ENCODE results near the gene TAX1BP1.
A peak's percentile ranks its signal among the peaks of the same experiment; 100 is the strongest.

Gene TAX1BP1

DNA sequence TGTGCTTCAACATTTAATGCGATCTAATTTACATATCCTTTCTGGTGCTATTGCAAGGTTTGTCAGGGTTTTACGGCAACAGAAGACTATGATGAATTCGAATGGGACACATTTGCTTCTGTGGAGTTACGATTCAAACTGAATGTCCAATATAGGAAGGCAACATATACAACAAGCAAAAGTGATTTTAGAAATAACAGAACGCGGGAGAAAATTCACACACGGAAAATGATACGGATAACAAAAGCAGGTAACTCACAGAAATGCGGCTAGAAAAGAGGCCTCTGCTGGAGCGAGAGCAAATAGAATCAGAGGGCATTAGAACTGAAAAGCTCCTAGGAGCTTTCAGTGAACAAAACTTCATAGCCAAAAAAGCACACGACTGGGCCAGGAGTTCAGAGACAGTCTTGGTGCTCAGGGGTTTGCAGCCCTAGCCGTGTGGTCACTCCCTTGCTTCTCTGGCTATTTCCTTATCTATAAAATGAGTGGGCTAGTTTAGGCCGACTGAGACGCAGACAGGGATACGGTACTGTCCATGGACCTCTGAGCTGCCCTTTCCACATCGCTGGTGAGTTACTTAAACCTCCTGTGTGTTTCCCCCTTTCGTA is 557 bp upstream of the TAX1BP1 start:
- DNase-seq: no peak

DNA sequence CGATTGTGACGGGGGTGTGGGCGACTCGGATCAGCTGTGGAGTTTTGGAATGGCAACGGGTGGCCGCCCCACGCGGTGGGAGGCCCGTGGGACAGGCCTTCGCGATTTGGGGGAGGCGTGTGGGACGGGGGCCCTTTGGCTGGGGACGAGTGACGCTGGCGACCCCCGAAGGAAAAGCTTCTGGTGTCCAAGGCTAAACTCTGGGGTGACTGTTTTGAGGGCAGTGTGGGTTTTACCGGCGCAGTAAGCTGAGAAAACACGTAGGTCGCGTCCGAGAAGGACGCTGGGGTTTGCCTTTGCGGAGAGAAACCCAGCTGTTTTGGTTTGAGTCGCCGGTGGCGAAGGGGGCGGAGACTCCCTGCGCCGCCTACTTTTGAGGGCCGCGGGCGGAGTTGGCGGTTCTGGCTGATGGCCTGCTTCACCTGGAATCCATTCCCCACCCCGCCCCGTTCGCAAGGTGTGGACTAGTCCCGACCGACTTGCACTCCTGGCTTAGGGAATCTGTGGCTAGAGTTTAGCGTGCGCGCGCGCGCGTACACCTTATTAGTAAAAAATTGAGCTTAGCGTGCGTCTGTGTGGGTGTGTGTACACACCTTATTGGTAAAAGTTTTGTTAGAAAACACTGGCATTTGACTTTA is 606 bp downstream of the TAX1BP1 start:
- DNase-seq: peak; percentile 88

DNA sequence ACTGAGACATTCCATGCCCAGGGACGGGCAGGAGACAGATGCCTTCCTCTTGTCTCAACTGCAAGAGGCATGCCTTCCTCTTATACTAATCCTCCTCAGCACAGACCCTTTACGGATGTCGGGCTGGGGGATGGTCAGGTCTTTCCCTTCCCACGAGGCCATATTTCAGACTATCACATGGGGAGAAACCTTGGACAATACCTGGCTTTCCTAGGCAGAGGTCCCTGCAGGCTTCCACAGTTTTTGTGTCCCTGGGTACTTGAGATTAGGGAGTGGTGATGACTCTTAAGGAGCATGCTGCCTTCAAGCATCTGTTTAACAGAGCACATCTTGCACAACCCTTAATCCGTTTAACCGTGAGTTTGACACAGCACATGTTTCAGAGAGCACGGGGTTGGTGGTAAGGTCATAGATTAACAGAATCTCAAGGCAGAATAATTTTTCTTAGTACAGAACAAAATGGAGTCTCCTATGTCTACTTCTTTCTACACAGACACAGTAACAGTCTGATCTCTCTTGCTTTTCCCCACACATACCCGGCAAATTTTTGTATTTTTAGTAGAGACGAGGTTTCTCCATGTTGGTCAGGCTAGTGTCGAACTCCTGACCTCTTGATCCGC is 2.2 kb downstream of the TAX1BP1 start:
- DNase-seq: peak; percentile 27

DNA sequence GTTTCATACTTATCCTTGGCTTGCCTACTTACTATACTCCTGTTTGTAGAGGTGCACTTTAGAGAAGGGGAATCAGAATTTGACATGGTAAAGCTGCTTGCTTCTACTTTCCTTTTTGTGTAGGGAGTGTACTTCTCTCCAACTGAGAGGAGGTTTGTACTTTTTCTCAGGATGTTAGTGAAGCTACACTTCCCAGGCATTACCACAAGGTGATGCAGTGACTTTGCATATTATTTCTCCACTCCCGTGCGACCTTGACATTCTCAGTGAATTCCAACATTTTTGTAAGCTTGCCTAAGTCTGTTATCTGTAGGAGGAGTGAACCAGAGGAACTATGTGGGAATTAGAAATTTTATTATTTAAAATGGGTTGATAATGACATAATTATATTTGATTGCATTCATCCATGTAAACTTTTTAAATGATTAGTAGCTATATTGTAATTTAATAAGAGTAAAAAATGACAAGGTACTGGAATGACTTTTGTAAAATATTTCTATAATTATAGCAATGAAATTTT is 5.2 kb downstream of the TAX1BP1 start:
- DNase-seq: peak; percentile 78

DNA sequence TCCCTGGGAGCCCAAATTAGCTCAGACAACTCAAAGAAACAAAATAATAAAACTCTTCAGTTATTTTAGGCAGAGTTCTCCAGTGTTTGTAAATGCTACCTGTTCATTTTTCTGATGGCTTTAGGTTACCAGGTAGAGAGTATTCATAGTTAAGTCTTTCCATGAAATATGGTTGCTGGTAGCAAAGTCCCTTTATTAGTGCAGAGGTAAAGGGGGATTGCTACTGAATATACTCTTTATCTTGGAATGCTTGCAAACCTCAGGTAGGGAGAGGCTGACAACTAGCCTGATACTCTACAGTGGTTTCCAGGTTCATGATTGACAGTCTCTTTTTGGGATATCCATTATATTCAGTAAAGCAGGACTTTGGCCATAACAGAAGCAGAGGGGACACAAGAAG is 6.5 kb downstream of the TAX1BP1 start:
- no peak for DNase-seq

DNA sequence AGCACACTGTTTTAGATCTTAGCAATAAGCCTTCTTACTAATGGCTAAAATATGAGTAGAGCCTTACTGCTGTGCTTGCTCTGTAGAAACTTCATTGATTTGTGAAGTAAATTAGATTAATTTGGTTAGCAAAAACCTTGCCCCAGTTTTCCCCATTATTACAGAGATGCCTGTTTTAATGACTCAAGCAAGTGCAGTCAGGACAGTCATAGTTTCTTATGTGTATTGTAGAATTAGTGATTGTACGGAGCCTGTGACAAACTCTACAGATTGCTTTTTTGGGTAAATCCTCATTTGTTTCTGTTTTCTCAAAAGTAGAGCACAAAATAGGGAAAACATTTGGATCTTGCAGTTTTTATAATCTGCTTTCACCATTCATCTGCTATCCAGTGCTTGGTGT is 7.0 kb downstream of the TAX1BP1 start:
- DNase-seq: no peak

DNA sequence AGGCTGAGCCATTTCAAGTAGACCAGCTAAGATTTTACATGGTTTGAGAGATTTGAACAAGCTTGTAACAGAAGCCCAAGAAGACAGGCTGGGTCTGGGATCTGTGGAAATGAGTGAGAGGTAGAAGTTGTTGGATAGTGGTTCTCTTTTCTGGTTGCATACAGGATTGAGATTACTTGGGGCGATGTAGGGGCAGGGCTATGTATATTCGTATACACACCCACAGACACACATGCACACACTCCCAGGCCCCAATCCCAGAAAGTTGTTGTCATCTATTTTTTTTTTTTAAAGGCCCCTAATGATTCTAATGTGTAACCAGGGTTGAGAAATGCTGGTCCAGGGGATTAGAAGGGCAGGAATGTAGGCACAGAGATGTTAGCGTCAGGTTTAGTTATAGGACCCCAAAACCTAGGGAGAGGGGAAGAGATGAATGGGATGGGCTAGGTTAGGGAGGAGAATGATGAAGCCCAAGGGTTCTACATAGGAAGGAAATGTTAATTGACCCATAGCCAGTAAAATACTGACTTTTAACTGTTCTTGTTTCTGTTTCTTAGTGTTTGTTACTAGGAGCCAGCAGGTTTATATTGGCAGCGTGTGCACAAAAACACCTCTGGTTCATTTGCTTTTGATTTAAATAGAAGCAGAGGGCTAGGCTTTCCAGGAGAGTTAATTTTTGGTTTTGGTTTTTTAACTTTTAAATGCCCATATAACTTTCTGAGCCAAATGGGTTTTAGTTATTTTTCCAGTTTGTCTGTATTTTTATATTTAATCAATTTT is 7.8 kb downstream of the TAX1BP1 start:
- no peak for DNase-seq

DNA sequence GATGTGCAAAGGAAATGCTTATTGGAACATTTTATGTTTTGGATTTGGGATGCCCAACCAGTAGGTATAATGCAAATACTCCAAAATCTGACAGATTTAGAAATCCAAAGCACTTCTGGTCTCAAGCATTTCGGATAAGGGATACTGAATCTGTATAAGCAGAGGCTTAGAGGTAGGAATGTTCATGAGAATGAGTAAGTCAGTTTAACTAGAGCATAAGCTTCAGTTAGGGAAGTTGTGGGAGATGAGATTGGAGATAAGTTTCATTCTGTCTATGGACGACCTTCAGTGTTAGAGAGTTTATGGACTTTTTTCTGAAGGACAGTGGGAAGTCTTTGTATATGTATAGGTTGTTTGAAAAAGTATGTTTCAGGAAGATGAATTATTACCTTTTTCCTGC is 10.4 kb downstream of the TAX1BP1 start:
- peak; percentile 43 for DNase-seq

DNA sequence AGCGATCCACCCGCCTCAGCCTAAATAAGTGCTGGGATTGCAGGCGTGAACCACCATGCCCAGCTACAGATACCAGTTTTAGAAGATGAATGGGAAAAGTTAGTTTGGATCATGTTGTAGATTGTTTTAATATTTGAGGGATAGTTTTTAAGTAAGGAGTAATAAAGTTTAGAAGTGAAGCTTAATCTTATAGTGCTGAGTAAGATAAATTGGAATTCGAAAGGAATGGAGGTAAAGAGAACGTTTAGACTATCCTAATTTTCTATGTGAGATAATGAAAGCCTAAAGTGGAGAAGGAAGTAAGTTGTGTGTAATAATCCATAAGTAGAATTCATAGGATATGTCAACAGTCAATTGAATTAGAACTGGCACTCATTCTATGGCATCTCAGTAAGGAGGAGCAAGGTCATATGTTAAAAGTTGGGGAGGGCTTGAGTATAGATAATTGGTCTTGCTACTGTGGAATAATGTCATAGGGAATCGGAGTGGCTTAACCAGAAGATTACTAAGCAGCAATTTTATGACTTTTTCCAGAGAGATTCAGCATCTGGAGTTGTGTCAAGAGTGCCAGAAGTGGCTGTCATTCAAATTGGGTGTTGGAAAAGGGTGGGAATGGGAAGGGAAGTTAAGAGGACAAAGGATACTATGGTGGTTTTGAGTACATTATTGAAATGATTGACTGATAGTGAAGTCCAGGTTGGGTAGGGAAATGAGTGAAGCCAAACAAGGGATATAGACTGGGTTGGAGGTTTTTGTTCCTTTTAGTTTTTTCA is 12.1 kb downstream of the TAX1BP1 start:
- DNase-seq: no peak

DNA sequence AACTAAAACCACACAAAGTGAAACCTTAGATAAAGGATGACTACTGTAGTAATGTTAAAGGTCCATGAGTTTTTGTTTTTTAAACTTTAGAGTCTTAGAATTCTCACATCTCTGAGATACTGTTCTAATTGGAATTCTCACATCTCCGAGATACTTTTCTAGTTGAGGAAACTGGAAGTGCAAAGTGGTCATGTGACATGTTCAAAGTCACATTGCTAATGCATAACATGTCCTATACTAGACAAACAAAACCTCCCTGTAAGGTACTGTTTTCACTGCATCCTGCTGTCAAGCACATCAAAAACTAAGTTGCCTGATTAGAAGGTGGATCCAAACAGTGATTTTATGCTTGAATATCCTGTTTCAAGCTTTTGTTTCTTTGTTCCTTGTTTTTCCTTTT is 13.9 kb downstream of the TAX1BP1 start:
- DNase-seq: no peak

DNA sequence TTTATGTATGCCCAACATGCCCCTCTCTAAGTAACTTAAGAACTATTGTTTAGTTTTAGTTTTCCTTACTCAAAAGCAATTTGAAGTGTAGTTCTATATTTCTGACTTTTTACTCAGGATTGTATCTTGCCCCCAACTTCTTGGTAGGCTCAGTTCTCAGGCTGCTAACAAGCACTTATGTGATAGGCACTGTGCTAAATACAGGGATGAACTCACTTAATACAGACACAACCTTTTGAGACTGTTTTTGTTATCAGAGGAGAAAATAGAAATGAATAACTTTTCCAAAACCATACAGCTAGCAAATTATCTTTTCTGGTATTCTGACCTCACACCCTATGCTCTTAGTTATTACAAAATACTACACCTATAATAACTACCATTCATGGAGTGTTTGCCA is 16.3 kb downstream of the TAX1BP1 start:
- DNase-seq: no peak

DNA sequence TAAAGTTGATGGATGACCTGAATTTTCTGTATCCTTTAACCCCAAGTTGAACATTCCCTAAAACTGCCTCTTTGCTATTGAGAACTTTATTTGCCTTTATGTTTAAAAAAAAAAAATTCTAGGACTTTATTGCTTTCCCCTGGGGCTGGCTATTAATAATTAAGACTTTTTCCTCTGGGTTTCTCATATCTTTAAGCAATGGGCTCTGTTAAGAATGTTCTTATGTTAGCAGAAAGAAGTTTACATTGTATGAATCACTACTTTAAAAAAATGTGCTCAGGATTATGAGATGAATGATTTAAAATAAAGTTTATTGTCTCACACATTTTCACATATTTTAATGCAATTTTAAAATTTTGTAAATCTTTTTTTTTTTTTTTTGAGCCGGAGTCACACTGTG is 19.5 kb downstream of the TAX1BP1 start:
- no peak for DNase-seq

DNA sequence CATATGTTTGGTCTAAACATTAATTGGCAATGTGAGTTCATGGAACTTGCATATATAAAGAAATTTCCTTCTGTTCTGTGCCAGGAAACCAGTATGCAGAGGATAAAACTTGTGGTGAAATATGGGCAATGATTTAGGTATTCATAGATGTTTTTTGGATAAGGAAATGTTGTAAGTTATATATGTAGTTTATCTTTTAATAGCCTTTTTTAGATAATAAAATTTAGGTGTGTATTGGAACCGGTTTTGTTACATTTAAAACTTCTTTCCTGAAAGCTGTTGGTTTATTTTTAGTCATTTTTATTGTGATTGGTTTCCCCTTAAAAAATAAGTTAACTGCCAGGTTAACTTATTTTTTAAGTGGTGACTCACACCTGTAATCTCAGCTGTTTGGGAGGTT is 22.1 kb downstream of the TAX1BP1 start:
- DNase-seq: no peak

DNA sequence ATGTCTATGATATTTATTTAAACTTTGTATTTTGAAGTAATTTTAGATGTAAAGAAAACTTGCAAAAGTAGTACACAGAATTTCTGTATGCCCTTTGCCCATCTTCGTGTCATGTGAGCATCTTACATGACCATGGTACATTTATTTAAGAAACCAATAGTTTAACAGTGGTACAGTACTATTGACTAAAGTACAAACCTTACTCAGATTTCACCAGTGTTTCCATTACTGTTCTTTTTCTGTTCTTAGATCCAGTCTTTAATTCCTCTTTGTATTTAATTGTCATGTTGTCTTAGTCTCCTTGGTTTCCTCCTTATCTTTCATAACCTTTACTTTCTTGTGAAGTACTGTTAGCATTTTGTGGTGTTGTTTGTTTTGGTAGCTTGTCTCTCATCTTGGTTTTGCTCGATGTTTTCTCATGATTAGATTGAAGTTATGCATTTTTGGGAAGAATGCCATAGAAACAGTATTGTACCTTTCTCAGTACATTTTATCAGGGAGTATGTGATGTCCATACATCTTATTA is 24.1 kb downstream of the TAX1BP1 start:
- DNase-seq: peak; percentile 49

DNA sequence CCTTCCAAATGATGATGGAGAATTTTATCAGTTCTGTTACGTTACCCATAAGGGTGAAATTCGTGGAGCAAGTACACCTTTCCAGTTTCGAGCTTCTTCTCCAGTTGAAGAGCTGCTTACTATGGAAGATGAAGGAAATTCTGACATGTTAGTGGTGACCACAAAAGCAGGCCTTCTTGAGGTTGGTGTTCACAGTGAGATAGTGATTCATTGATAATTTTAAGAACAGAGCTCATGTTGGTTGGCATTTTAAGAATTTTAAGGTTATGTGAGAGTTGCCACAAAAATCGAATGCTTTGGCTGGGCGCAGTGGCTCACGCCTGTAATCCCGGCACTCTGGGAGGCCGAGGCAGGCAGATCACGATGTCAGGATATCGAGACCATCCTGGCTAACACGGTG is 25.9 kb downstream of the TAX1BP1 start:
- DNase-seq: no peak

DNA sequence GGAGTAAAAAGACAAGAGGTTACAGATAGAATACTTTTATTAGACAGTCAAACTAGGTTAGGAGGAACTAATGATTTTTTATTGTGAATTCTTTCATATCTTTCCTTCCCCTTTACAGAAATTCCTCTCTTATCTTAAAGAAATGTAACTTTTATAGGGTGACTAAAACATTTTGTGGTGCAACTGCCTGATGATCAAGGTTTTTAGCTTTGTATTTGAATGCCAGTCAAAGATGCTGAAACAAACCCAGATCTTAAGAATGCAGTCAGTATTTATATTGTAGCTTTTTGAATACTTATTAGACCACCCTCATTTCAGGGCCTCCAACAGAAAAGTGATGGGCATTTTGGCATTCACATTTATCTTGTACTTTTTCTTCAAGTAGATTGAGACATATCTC is 27.4 kb downstream of the TAX1BP1 start:
- DNase-seq: peak; percentile 41

DNA sequence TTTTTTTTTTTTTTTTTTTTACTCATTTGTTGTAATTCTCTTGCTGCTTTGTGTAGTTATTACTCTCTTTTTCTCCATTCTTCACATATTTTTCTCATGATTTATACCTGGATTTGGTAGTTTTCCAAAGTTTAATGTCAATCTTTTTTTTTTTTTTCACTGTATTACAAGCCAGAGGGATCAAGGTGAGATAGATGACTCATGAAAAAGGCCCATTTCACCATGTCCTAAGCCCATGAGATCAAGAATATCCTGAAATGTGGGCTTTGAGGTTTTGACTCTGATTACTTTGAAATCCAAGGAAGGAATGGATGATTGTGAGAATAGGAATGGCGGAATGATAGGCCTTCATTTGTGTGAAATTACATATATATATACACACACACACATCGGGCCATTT is 31.1 kb downstream of the TAX1BP1 start:
- no peak for DNase-seq

DNA sequence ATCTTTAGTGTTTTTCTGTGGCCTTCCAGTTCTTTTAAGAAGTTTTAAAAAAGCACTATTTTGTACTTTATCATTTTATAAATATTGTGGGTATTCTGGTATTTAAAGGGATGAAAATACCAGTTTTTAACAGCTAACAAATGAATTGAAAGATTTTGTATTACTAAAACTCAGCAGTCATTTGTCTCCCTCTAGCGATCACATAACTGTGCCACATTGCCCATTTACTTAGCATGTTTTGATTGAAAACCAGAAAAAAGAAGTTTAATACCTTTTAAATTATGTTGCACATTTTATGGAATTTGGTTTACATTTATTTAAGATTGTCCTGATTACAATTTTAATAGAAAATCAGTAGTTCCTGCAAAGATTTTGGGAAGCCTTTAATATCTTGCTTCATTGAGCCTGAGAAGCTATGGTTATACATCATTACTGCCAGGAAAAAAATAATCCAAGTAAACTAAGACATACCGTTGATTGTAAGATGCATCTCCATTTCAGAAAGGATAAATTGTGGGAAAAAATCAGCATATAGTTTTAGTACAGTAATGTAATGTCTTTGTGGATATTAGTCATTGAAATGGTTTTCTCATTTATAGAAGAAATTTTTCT is 34.9 kb downstream of the TAX1BP1 start:
- peak; percentile 75 for DNase-seq

DNA sequence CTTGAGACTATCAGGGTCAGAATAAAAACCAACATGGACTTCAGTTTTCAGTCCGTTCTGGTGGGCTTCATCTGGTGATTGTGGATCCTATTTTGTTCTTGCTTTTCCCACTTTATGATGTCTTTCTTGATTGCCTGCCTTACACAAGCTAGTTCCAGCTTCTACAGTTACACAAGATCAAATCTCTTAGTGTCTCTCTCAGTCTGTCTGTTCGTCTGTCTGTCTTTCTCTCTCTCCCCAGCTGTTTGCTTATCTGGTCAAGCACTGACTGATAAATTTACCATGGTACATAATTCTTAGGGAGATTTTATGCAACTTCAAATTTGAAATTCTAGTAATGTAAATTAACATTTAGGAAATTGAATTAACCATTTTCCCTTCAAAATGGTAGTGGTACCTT is 35.8 kb downstream of the TAX1BP1 start:
- peak; percentile 41 for DNase-seq

DNA sequence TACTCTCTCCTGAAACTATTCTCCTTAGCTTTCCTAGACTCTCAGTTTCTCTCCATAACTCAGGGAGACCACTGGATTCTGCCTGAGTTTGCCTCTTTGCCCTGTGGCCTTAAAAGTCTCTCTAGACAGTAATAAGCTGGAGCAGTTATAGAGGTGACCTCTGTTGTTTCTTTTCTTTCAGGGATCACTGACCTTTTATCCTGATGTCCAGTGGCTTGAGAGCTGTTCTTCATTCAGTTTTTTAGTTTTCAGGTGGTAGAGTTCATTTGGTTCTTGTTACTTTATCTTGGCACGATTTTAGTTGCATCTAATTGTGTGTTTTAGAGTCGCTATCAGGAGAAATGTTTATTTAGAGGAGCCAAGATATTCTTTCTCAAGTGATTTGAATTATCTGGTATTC is 37.7 kb downstream of the TAX1BP1 start:
- no peak for DNase-seq

DNA sequence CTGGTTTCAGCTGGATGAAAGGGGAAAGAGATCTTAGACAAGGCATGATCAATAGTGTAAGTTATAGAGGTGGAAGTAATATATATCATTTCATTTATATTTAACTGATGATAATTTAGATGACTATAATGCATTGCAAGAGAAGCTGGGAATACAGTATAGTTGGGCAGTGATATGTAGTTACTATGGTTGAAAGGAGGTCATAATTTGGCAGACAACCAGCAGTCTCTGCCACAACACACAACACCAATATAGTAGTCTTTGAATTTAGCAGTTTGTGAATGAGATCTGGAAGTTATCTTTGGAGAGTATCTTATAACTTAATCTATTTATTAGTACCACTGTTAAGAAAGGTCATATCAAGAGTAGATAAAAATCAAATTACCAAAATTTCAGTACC is 39.9 kb downstream of the TAX1BP1 start:
- DNase-seq: no peak

DNA sequence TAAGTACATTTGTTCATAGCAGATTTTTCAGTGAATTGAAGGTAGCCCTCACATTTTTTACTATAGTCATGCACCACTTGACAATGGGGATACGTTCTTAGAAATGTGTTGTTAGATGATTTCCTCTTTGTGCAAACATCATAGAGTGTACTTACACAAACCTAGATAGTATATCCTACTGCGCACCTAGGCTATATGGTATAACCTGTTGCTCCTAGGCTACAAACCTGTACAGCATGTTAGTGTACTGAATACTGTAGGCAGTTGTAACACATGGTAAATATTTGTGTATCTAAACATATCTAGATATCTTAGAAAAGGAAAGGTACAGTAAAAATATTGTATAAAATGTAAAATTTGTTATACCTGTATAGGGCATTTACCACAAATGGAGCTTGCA is 41.2 kb downstream of the TAX1BP1 start:
- DNase-seq: no peak

All from hematopoietic multipotent progenitor cell treated with erythropoietin and hydrocortisone succinate and interleukin-3 and kit ligand, for 6 days (in vitro differentiated cells).